Neural progenitor cell (in vitro differentiated cells): ENCODE results near the gene GOLGA6L4. TPM values are rescaled to one million over a fixed set of nuclear protein-coding genes. Genes with fewer than 3 reads are reported as not detected.

ENCODE experiments used
- small RNA-seq: library from RNA; depleted of rRNA; stranded (forward); fragments of <200 nt; gene quantifications from one replicate; pipeline ENCODE3, GENCODE V24; 2015
- total RNA-seq: library from RNA; depleted of rRNA; stranded (reverse); fragments of >200 nt; gene quantifications from 2 replicates; pipeline ENCODE4 v1.2.3, GENCODE V29; 2015; ENCODE audit warnings: low replicate concordance

GOLGA6L4 gene
- total RNA-seq, 1 donor from 2014 or later: 0.19 TPM

Small RNA genes lying within 50 kb of the gene (small RNA-seq; reads per million reads assigned to genes)
- not detected for gene RN7SL331P
- gene UBE2Q2P8: not detected
